ENCODE results near the gene VMAC. TPM values are rescaled to one million over a fixed set of nuclear protein-coding genes. Genes with fewer than 3 reads are reported as not detected.

VMAC gene
- total and polyA plus RNA-seq, 2 donors from 2014 or later: 2.3 to 8.7 TPM

DNA sequence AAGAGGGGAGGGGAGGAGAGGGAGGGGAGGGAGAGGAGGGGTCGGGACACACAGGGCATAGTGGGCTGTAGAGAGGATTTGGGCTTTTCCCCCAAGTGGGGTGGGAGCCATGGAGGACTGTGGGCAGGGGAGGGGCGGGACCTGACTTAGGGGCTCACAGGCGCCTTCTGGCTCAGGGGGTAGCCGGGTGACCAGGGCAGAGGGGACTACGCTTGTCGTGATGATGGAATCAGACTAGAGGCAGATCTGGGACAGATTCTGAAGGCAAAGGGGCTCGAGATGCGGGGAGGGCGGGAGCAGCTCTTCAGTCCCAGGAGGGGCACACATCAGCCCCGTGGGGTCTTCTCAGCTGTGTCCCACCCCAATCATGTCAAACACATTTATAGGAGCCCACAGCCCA is 14.6 kb upstream of the VMAC start:
- no peaks in the 10 kb centered on the region for H3K36me3 ChIP-seq (ENCODE audit: control insufficient read depth in 2 of 3, insufficient read depth in 3 of 3, low read length in 3 of 3)
- TF ChIP-seq CTCF (IDR thresholded peaks at IDR 0.05; ENCODE audit: borderline replicate concordance, extremely low read depth, insufficient read depth): no peak
- peaks cover 0 to 13% (median 9%) of the 10 kb centered on the region in 3 donors for H3K4me1 ChIP-seq (ENCODE audit: control insufficient read depth in 2 of 3, insufficient read depth in 2 of 3, low read depth in 1 of 3, low read length in 3 of 3)
- H3K4me3 ChIP-seq (ENCODE audit: low read length in 3 of 3): no peak overlapping the region
- H3K9me3 ChIP-seq (ENCODE audit: control insufficient read depth in 2 of 3, insufficient read depth in 1 of 3, low read length in 3 of 3): no peaks in the 10 kb centered on the region
- H3K9ac ChIP-seq (ENCODE audit: low read length in 3 of 3): no peak overlapping the region
- intact Hi-C loops (cut with DNase I): loop anchor here (10.0 kb wide), 1 partner anchor 85 kb away; the partner anchor contains the start of gene NRTN
- no peak overlapping the region for H3K27ac ChIP-seq (ENCODE audit: low read depth in 2 of 2, low read length in 2 of 2)
- no peaks in the 10 kb centered on the region for H3K27me3 ChIP-seq (ENCODE audit: control insufficient read depth, insufficient read depth, low read length)
- no peak for DNase-seq
- FAIRE-seq: no peak

- Histone ChIP-seq H3K27me3 (ENCODE audit: control insufficient read depth, insufficient read depth, low read length) (no peaks in the 10 kb centered on the region), H3K4me1 (ENCODE audit: control insufficient read depth in 2 of 3, insufficient read depth in 2 of 3, low read depth in 1 of 3, low read length in 3 of 3) (peaks cover 0 to 13% (median 9%) of the 10 kb centered on the region in 3 donors)
Measured at GRCh38 chr19:5891572-5891937, 13.1 kb upstream of the VMAC start.

DNA sequence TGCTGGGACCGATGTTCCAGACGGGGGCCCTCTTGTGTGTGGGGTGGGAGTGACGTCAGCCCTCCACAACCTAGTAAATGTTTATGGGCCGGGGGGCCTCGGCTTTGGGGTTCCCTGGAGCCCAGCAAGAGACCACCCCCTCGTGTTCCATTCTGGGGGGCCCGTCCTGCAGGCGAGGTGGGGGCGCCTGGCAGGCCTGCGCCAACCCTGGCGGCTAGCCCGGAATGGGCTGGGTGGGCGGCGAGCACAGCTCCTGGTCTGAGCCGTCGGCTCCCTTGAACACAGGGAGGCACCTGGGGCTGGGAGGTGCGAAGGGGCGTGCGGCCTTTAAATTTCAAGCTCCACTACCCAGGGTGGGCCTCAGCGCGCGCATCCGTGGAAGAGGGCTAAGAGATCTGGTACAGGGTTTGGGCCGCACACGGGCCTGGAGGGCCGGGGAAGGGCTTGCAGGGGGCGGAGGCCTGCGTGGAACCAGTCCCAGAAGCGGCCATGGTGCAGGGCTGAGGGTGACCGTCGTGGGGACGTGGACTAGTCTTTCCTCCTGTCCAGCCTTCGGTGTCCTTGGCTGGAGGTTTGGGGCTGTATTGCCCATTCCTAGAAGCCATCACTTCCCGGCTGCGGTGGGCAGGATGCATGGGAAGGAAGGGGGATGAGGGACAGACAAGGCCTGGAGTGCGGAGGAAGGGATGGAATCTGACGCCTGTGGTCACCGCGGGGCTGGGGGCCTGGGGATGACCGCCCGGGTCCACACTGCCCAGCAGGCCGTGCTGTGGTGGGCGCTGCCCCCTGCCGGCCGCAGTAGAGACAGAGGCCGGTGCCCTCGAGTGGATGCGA is 12.5 kb upstream of the VMAC start:
- DNase-seq (peak in 4 of 5 donors; percentile 79 to 88 (median 84)), FAIRE-seq (no peak)
- Histone ChIP-seq H3K9ac (ENCODE audit: low read length in 3 of 3) (peak overlapping the region in 1 of 3 donors; percentile 34), H3K27ac (ENCODE audit: low read depth in 2 of 2, low read length in 2 of 2) (no peak overlapping the region), H3K4me1 (ENCODE audit: control insufficient read depth in 2 of 3, insufficient read depth in 2 of 3, low read depth in 1 of 3, low read length in 3 of 3) (peaks cover 0 to 13% (median 9%) of the 10 kb centered on the region in 3 donors), H3K36me3 (ENCODE audit: control insufficient read depth in 2 of 3, insufficient read depth in 3 of 3, low read length in 3 of 3) (peaks cover 0 to 4% (median 0%) of the 10 kb centered on the region in 3 donors), H3K9me3 (ENCODE audit: control insufficient read depth in 2 of 3, insufficient read depth in 1 of 3, low read length in 3 of 3) (no peaks in the 10 kb centered on the region), H3K27me3 (ENCODE audit: control insufficient read depth, insufficient read depth, low read length) (no peaks in the 10 kb centered on the region), H3K4me3 (ENCODE audit: low read length in 3 of 3) (no peak overlapping the region)
- intact Hi-C loops (cut with DNase I): loop anchor here (10.0 kb wide), 1 partner anchor 87 kb away; the partner anchor contains the start of gene NRTN
- TF ChIP-seq CTCF (IDR thresholded peaks at IDR 0.05; ENCODE audit: borderline replicate concordance, extremely low read depth, insufficient read depth): peak; percentile 71

More at GRCh38 chr19:5891572-5891937, 13.1 kb upstream of the VMAC start:
- intact Hi-C loops (cut with DNase I): loop anchor here (10.0 kb wide), 1 partner anchor 87 kb away; the partner anchor contains the start of gene NRTN
- no peak for FAIRE-seq
- Histone ChIP-seq H3K27ac (ENCODE audit: low read depth in 2 of 2, low read length in 2 of 2) (no peak overlapping the region), H3K36me3 (ENCODE audit: control insufficient read depth in 2 of 3, insufficient read depth in 3 of 3, low read length in 3 of 3) (peaks cover 0 to 4% (median 0%) of the 10 kb centered on the region in 3 donors), H3K9me3 (ENCODE audit: control insufficient read depth in 2 of 3, insufficient read depth in 1 of 3, low read length in 3 of 3) (no peaks in the 10 kb centered on the region), H3K9ac (ENCODE audit: low read length in 3 of 3) (peak overlapping the region in 1 of 3 donors; percentile 34), H3K4me3 (ENCODE audit: low read length in 3 of 3) (no peak overlapping the region)
- no peak for TF ChIP-seq CTCF (IDR thresholded peaks at IDR 0.05; ENCODE audit: borderline replicate concordance, extremely low read depth, insufficient read depth)
- DNase-seq: no peak

Measured in kidney (tissue), 14 donors.